ENCODE measurements around the gene SMOC2. TPM values are rescaled to one million over a fixed set of nuclear protein-coding genes. Genes with fewer than 3 reads are reported as not detected.

Gene SMOC2
- total and polyA plus RNA-seq, 2 of the 13 experiments (the other 11 are each of a cell fraction or from before 2014, with no cell fraction given): not detected

GRCh38 chr6:168464546-168464945, 23.6 kb downstream of the SMOC2 start (continued):
- TF ChIP-seq ZSCAN25 (CRISPR knock-in tag; IDR thresholded peaks at IDR 0.05): no peak
- no peak for TF ChIP-seq KLF13 (CRISPR knock-in tag; IDR thresholded peaks at IDR 0.05)
- no peak for TF ChIP-seq ZFP62 (CRISPR knock-in tag; IDR thresholded peaks at IDR 0.05)
- TF ChIP-seq PBX3 (CRISPR knock-in tag; IDR thresholded peaks at IDR 0.05; ENCODE audit: borderline replicate concordance): no peak
- TF ChIP-seq TBX2 (CRISPR knock-in tag; IDR thresholded peaks at IDR 0.05; ENCODE audit: borderline replicate concordance): no peak

- Histone ChIP-seq H2AFZ (ENCODE audit: low read length) (no peak overlapping the region), H3K9me3 (ENCODE audit: low read length) (no peaks in the 10 kb centered on the region), H3K4me2 (ENCODE audit: low read depth, low read length) (no peak overlapping the region), H3K36me3 (replicated peaks in 1 of 2; ENCODE audit: control insufficient read depth in 1 of 2, insufficient read depth in 2 of 2, low read length in 2 of 2) (no peaks in the 10 kb centered on the region), H3K4me1 (ENCODE audit: insufficient read depth, low read length) (no peaks in the 10 kb centered on the region), H3K4me3 (replicated peaks in 1 of 3; ENCODE audit: insufficient read depth in 1 of 3, low read depth in 2 of 3, low read length in 3 of 3) (no peak overlapping the region), H3K79me2 (ENCODE audit: insufficient read depth, low read length) (no peaks in the 10 kb centered on the region), H3K27ac (ENCODE audit: extremely low read length, insufficient read depth, low read length) (no peak overlapping the region), H3K27me3 (ENCODE audit: control insufficient read depth in 1 of 2, insufficient read depth in 2 of 2, low read length in 2 of 2) (peaks cover 8 to 66% of the 10 kb centered on the region in 2 experiments; a peak in 4 of 5 replicates), H3K9ac (ENCODE audit: insufficient read depth, low read depth, low read length) (no peak overlapping the region), H4K20me1 (ENCODE audit: insufficient read depth, low read length) (no peaks in the 10 kb centered on the region)
- WGBS (ENCODE audit: low lambda C conversion rate): 15% methylated on average over 4 of the region's 5 CpGs
- ChIA-PET POLR2A (no interaction called here), CTCF (ENCODE audit: low intra/inter-chr PET ratio, low total read pairs) (no interaction called here)
- DNase-seq (ENCODE audit: low spot score) (no peak), FAIRE-seq (no peak), ATAC-seq (no peak)
- in situ Hi-C loops (cut with HindIII; ENCODE audit: extremely low pct_ligation_motif_present, low pct_unique_long_range_greater_than_20kb): no loop called here
- TF ChIP-seq RBFOX2 (IDR thresholded peaks at IDR 0.05; ENCODE audit: low read depth, low read length) (no peak), IRF1 (CRISPR knock-in tag; IDR thresholded peaks at IDR 0.05; ENCODE audit: low read depth) (no peak), ZNF724P (CRISPR knock-in tag; IDR thresholded peaks at IDR 0.05; ENCODE audit: borderline replicate concordance) (no peak), NFATC3 (CRISPR knock-in tag; IDR thresholded peaks at IDR 0.05) (no peak), NFE2L2 (IDR thresholded peaks at IDR 0.05; ENCODE audit: low read length) (no peak), ZC3H4 (CRISPR knock-in tag; IDR thresholded peaks at IDR 0.05; ENCODE audit: borderline replicate concordance) (no peak), ZNF280B (CRISPR knock-in tag; IDR thresholded peaks at IDR 0.05; ENCODE audit: borderline replicate concordance) (no peak), TOPORS (CRISPR knock-in tag; IDR thresholded peaks at IDR 0.05) (no peak), ZNF260 (CRISPR knock-in tag; IDR thresholded peaks at IDR 0.05; ENCODE audit: borderline replicate concordance, low read depth) (no peak), GATA4 (IDR thresholded peaks at IDR 0.05; ENCODE audit: borderline replicate concordance, low read depth) (no peak), CEBPB (IDR thresholded peaks at IDR 0.05; ENCODE audit: borderline replicate concordance, low read depth, low read length) (no peak)
- TF ChIP-seq, protein P1, sequence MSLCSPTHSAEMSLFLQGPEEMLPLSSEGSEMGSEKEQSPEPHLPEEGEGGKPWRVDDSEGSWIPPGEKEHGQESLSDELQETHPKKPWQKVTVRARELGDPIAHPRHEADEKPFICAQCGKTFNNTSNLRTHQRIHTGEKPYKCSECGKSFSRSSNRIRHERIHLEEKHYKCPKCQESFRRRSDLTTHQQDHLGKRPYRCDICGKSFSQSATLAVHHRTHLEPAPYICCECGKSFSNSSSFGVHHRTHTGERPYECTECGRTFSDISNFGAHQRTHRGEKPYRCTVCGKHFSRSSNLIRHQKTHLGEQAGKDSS (CRISPR knock-in tag; IDR thresholded peaks at IDR 0.05; ENCODE audit: borderline replicate concordance, low read depth): no peak
- TF ChIP-seq, protein P2, sequence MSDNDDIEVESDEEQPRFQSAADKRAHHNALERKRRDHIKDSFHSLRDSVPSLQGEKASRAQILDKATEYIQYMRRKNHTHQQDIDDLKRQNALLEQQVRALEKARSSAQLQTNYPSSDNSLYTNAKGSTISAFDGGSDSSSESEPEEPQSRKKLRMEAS (IDR thresholded peaks at IDR 0.05): no peak
- BruUV-seq (replicated peaks): no TSS peak
- intact Hi-C loops (cut with micrococcal nuclease; ENCODE audit: unreplicated experiment): no loop called here
Measured at GRCh38 chr6:168468045-168468444, 27.1 kb downstream of the SMOC2 start.

All from HepG2 (cell line).